GM18519 (cell line): ENCODE measurements around the gene TACC2.

Experiments
- ATAC-seq: cut with Tn5 transposase; IDR thresholded peaks from one replicate; pipeline ENCODE4 v1.9.1; 2021; ENCODE audit warnings: mild to moderate bottlenecking, moderate library complexity; ENCODE audit not compliant: unreplicated experiment, low FRiP score

The TACC2 gene

GRCh38 chr10:122115874-122116273 lies 126.9 kb downstream of the TACC2 start:
- no peak for ATAC-seq

- ATAC-seq = no peak
Observed at GRCh38 chr10:122116331-122116730, 127.4 kb downstream of the TACC2 start.

GRCh38 chr10:122117475-122117874 lies 128.5 kb downstream of the TACC2 start:
- no peak for ATAC-seq

GRCh38 chr10:122120008-122120744 lies 131.2 kb downstream of the TACC2 start:
- ATAC-seq = no peak

GRCh38 chr10:122121059-122121458 lies 132.1 kb downstream of the TACC2 start:
- ATAC-seq = no peak

- ATAC-seq = no peak
Observed at GRCh38 chr10:122122493-122122892, 133.5 kb downstream of the TACC2 start.

GRCh38 chr10:122123186-122123585 lies 134.2 kb downstream of the TACC2 start:
- ATAC-seq = no peak

GRCh38 chr10:122124342-122124741 lies 135.4 kb downstream of the TACC2 start:
- no peak for ATAC-seq

- no peak for ATAC-seq
Observed at GRCh38 chr10:122124808-122125207, 135.8 kb downstream of the TACC2 start.

- ATAC-seq = no peak
Observed at GRCh38 chr10:122126763-122127659, 138.0 kb downstream of the TACC2 start.

- ATAC-seq = no peak
Observed at GRCh38 chr10:122127943-122128342, 139.0 kb downstream of the TACC2 start.

- no peak for ATAC-seq
Observed at GRCh38 chr10:122128357-122128756, 139.4 kb downstream of the TACC2 start.

- no peak for ATAC-seq
Observed at GRCh38 chr10:122130474-122131110, 141.6 kb downstream of the TACC2 start.

- ATAC-seq = no peak
Observed at GRCh38 chr10:122132331-122132755, 143.4 kb downstream of the TACC2 start.

- no peak for ATAC-seq
Observed at GRCh38 chr10:122132882-122133565, 144.1 kb downstream of the TACC2 start.

- ATAC-seq = no peak
Observed at GRCh38 chr10:122135251-122136025, 146.5 kb downstream of the TACC2 start.

GRCh38 chr10:122138831-122139625 lies 150.1 kb downstream of the TACC2 start:
- ATAC-seq = no peak

- no peak for ATAC-seq
Observed at GRCh38 chr10:122139627-122140170, 150.7 kb downstream of the TACC2 start.

GRCh38 chr10:122140461-122140902 lies 151.5 kb downstream of the TACC2 start:
- ATAC-seq = no peak
